GM21737 (cell line): ENCODE results near the gene RAET1G.
"Not testable (repeated sequence)": the region's sequence is repeated elsewhere in the genome, so short reads cannot be mapped to it uniquely, and the experiment has no call there.

Experiments
- ATAC-seq: cut with Tn5 transposase; IDR thresholded peaks from one replicate; pipeline ENCODE4 v1.9.1; 2021; ENCODE audit warnings: mild to moderate bottlenecking, moderate library complexity; ENCODE audit not compliant: unreplicated experiment

RAET1G gene

DNA sequence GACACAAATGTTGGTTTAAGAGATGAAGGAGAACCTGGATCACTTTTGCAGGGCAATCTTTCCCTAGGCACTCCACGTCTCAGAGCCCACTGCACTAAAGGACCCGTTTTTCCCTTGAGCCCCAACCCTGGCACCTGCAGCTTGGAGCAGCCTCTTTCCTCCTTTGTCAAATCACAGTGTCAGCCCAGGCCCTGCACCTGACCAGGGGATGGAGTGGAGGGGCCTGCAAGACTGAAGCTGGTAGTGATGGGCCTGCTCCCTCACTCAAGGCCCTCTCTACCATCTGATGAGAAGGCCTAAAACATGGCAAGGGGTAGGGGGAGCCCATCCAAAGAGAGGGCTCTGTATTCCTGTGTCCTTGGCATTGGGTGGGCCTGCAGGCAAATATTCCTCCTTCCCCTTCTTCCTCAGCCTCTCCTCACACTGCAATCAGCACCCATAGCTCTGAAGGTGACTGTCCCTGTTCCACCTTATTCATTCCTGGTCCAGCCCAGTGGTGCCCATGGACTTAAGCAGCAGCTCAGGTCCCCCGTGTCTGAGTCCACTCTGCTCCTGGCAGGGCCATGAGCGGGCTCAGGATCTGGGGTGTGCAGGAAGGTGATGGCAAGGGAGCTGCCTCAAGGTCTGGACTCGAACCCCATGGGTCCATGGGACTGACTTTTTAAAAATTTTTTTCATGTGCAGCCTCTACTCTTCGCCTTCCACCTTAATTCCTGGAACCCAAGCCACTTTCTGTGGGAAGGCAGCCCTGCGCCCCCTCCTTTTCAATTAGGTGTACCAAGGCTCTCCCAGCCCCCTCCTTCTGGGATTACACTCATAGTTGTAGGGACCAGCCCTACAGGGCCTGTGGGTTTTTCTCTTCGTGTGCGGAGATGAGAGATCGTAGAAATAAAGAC is 6.7 kb downstream of the RAET1G start:
- ATAC-seq, result no peak

DNA sequence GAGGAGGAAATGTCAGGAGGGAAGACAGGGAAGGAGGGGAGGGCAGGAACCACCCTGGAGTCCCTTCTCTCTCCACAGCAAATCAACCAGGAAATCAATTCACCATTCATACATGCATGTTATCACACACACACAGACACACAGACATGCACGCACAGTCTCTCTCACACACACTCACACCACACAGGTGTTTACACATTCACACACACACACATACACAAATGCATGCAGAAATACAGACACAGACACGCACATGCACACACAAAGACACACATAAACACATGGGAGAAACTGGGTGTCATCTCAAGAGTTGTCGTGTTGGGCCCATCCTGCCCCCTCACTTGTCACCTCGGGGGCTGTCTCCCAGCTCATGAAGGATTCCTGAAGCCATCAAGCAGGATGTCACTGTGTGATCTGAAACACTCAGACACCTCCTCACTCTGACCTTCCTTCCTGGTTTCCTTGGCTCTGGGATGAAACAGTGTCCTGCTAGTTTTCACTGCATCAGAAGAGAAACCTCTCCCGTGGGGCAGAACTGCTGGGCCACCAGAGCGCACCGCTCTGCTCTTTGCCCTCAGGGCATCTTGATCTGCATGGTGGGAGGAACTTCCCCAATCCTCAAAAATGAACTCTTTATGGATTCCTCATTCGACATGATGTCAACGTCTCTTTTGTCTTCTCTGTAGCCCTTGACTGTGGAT is 9.2 kb downstream of the RAET1G start:
- ATAC-seq, result no peak

DNA sequence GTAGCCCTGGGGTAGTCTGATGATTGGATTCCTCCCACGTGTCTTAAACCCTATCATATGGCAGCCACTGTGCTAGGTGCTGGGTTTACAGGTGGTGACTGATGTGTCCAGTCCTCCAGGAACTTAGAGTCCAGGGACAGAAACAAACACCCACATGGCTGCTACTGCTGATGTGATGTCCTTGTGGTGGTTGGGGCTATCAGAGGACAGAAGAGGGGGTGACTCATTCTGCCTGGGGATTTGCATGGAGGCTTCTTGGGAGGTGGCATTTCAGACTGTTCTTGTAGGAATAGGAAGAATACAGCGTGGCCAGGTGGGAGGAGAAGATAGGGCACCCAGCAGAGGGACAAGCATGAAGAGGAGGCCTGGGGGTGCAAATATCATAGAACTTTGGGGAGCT is 9.8 kb downstream of the RAET1G start:
- no peak for ATAC-seq

DNA sequence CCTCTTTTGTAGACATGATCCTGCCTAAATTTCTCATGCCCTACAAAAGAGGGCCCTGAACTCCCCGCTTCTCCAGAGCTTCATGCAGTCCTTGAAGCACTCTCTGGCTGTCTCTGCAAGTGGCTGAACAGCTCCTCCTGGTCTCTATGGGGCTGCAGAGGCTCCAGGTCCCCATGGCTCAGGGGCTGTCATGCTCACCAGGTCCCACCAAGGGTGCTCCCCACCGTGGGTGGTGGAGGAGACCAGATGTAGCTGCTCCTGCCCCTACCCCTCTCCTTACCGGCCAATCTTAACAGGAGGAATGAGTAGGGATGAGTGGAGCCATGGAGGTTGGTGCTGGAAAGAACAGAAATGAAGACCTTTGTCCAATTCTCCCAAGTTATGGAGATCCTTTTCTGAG is 10.2 kb downstream of the RAET1G start:
- ATAC-seq, result not testable (repeated sequence)

DNA sequence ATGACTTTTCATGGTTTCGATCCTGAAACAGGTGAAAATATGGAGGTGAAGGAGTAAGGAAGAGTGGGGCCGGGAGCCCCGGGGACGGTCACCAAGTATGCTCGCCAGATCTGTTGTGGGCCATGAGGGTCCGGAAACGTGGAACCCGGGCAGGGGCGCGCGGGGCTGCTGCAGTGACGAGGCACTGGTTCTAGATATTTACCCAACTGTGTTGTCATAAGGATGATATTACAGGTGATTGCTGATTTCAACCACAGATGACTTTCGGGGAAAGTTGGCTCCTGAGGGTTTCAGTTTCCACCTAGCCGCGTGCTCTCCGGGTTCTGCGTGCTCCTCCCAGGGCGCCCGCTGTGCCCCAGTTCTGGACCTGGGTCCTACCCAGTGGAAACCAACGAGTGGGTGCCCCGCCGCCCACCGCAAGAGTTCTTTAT is 12.2 kb downstream of the RAET1G start:
- no peak for ATAC-seq

DNA sequence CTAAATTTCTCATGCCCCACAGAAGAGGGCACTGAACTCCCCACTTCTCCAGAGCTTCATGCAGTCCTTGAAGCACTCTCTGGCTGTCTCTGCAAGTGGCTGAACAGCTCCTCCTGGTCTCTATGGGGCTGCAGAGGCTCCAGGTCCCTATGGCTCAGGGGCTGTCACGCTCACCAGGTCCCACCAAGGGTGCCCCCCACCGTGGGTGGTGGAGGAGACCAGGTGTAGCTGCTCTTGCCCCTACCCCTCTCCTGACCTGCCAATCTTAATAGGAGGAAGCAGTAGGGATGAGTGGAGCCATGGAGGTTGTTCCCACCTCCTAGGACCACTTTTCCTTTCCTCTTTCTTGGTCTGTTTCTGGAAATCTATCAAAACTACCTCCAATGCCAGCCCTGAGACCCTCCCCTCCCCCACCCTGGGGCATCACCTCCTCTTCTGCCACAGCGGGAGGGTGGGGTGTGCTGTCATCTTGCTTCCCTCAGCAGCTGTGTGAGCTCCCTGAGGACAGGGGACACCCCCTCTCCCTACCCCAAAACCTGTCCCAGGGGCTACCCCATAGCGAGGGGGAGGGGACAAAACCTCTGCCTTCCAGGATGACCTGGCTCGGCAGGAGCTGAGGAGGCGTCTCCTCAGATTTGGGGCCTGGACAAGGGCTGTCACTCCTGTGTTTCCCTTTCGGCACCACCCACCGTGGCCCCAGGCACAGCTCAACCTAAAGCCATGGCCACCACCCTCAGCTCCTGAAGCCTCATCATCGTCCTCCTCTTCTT is 13.0 kb downstream of the RAET1G start:
- ATAC-seq, result no peak

DNA sequence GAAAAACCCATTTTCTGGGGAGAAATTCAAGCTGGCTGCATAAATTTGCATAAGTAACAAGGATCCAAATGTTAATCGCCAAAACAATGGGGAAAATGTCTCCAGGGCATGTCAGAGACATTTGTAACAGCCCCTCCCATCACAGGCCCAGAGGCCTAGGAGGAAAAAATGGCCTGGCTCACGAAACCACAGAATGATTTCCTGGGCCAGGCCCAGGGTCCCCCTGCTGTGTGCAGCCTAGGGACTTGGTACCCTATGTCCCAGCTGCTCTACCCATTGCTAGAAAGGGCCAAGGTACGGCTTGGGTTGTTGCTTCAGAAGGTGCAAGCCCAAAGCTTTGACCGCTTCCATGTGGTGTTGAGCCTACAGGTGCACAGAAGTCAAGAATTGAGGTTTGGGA is 14.4 kb downstream of the RAET1G start:
- not testable (repeated sequence) for ATAC-seq

DNA sequence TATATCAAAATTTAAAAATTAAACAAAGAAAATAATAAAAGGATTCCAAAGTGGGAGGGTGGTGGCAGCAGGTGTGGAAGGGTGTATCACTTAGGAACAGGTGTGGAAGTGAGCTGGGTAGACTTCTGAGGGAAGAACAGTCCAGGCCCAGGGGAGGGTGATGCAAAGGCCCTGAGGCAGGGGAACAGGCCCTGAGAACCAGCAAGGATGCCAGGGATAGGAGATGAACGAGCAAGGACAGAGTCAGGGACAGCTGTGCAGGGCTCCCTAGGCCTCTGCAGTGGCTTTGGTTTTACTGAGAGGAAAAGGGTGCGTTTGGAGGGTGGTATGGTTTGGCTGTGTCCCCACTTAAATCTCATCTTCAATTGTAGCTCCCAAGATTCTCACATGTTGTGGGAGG is 15.6 kb downstream of the RAET1G start:
- no peak for ATAC-seq

DNA sequence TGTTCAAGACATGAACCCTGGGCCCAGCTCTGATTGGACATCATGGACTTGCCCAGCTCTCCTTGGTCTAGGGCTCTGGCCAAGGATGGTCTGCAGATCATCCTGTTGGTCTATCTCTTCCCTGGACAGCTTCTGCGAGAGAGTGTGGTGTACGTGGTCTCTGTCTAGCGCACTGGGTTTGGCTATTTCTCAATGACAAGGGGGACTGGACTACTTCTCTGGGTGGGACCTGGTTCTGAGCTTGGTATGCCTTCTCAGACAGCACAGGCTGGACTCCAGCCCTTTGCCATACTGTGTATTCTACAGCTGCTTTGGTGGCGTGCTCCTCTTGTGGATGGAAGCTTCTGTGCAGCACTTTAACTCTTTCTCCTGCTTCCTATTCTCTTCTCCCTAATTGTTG is 16.5 kb downstream of the RAET1G start:
- no peak for ATAC-seq

DNA sequence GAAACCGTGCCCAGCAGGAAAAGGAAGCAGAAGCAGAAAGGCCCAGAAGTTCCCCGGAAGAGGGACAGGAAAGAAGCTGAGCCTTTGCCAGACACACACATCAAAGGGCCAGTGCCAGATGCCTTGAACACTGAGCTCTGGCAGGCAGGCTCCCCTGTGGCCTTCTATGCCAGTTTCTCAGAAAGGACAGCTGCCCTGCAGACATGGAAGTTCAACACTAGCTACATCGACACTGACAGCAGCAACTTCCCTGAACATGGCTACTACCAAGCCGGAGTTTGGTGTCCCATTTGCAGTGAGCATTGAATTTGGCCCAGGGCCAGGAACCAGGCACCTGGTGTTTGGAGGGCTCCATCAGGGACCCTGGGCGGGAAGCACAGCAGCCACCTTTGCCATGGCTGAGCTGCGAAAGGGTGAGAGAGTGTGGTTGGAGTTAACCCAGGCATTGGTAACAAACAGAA is 17.0 kb downstream of the RAET1G start:
- no peak for ATAC-seq

DNA sequence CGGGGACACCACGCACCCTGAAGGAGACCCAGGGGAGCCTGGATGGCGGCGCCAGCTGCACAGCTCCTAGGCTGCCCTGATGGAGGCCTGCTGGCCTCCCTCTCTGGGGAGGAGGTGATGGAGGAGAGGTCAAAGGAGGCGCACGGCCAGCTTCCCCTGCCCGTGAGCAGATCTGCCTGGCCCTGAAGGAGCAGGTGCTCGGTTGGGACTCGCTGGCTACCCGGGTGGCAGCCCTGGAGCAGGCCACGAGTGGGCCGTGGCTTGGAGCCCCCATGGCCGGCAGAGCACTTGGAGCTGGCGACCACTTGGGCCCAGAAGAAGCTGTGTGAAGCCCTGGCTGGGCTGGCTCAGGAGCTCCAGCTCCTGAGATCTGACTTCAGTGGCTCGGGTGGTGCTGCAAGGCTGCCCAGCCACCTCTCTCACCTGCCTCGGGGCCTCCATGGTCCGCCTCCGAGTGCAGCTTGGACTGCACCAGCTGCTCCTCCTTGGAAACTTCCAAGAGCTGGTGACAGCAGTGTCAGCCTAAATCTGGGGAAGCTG is 17.5 kb downstream of the RAET1G start:
- ATAC-seq, result no peak

DNA sequence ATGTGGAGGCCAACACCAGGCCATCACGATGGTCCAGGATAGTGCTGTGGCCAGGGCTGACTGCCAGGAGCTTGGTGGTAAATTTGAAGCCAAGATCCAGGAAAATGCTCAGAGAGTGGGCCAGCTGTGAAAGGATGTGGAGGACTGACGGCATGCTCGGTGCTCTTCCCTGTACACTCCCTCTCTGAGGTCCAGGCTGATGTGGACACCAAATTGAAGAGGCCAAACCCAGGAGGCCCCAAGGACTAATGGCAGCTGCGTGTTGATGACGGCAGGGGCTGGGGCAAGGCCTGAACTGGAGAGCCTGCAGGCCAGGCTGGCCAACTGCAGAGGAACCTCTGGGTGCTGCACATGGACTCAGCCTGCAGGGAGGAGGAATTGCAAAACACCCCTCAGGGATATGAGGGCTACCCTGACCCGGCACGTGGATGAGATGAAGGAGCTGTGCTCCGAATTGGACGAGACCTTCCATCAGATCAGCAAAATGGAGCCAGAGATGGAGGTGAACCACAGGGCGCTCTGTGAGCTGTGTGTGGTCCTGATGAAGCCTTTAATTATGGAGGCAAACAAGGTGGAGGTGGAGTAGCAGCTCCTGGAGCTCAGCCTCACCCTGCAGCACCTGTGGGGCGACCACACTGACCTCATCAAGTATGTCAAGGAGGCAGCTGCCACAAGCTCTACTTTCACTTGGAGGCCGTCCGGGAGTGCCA is 18.1 kb downstream of the RAET1G start:
- no peak for ATAC-seq

DNA sequence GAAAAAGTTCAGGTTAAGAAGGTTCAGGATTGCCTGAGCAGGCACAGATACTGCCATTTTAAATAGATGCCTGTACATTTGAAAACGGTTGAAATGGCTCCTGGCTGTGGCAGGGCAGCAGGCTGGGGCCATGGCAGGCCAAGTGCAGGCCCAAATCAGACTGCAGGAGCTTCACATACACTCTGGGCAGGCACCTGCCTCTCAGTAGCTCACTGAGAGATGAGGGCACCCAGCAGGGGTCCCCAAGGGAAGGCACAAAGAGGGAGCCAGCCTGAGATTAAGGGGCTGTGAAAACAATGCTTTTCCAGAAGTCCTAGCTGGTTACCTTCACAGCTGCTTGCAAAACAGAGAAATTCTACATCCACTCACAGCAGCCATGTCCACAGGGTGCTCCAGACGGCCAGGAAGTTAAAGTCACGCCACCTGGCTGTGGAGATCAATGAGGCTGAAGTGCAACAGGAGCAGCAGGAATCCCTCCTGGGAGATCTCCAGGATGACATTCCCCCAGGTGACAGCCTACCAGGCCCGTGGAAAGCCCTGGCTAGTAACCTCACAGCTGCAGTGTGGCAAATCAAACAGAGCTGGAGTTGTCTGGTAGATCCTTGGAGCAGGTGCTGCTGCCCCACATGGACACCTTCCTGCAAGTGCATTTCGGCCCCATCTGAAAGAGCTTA is 18.8 kb downstream of the RAET1G start:
- ATAC-seq, result no peak

DNA sequence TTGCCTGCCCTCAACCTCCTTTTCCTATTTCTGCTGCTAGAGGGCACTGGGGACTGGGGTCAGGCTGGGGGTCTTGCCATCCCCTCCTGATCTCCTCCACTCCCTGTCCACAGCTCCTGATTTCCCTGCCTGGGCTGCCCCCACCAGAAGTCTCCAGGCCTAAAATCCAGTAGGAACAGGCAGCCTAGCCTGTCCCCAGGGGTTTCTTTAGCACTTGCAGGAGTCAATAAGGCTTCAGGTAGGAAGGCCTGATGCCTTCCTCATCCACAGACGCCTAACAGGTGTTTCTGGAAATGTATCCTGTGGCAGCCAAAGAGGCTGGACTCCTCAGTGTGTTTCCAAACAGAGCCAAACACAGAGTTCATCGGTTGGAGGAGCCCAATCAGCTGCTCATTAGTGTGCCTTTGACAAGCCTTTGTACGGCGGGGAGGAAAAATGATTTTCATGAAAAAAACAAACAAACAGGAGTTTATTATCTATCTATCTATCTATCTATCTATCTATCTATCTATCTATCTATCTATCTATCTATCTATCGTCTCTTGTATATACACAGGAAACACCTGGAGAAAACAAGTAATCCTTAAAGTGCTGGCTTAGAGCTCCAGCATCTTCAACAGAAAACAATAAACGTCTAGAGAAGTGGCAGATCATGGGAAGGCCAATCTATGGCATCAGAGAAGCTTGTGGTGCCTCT is 21.3 kb downstream of the RAET1G start:
- no peak for ATAC-seq

DNA sequence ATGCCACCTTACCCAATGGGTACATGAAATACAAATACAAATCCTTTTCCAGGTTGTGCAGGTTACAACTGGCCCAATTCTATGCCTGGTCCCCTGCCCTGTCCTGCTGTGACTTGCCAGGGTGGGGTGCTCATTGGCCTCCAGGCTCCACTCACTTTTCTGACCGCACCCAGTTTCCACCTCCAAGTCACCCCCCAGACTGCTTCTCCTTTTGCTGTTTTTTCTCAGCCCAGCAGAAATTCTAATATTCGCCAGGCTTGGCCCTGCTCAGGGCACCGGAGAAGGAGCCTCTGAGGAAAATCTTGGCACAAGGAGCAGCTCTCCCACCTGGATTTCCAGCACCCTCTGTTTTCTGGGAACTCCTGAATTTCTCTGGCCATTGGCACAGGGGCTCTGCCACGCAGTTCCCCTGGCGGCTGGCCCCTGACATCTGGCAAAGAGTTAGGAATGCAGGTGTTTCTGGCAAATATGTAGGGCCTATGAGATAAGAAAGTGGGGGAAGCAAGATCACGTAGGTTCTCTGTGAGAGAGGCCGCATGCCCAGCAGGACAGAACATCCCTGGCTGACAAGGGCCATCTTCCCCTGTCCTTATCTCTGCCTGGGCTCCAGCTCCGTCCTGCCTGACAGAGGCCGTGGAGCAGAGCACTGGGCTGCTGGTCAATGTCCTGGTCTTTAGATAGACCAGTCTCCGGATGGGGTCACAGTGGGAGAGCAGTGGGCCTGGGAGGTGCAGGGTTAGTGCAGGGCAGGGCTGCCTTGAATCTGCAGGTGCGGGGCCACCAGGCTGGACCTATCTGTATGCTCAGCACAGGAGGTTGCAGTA is 22.1 kb downstream of the RAET1G start:
- no peak for ATAC-seq

DNA sequence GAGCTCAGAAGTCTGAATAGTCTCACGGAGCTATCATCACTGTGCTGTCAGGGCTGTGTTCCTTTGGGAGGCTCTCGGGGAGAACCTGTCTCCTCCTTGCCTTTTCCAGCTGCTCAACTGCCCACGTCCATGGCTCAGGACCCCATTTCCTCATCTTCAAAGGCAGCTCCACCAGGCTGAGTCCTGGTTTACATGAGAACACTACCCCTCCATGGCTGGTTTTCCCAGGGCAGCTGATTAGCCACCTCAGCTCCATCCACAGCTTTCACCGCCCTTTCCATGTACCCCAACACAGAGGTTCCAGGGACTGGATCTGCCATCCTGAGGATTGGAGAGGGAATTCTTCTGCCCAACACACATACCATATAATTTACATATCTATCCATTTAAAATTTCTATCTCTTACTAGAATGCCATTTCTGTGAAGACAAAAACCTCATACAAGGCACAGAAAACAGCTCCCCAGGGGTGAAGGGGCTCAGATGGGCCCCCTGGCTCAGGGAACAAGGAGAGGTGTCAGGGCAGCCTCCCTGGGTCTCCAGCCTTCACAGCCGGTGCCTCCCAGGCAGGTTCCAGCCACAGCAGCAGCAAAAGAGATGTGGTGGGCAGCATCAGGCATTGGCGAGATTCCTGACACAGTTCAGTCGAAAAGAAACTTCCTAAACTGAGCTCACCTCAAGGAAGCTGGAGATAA is 22.8 kb downstream of the RAET1G start:
- no peak for ATAC-seq

DNA sequence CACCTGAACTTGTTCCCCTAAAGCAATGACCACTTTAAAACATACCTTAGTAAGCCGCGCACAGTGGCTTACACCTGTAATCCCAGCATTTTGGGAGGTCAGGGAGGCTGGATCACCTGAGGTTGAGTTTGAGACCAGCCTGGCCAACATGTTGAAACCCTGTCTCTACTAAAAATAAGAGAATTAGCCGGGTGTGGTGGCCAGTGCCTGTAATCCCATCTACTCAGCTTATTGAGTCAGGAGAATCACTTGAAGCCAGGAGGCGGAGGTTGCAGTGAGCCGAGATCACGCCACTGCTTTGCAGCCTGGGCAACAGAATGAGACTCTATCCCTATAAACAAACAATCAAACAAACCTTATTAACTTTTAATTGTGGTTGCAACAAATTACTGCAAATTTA is 23.4 kb downstream of the RAET1G start:
- ATAC-seq, result no peak

DNA sequence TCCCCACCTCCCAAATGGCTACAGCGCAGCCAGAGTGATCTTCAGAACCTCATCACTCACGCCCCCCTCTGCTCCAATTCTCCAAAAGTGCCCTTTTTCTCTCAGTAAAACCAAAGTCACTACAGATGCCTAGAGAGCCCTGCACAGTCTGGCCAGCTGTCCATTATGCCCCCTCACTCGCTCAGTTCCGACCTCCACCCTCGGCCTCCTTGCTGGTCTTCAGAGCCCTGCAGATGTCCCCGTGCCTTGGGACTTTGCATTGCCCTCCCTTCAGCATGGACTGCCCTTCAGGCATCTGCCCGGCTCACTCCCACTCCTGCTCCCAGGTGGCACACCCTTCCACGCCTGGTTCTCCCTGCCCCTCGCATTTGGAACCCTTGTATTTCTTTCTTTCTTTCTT is 24.0 kb downstream of the RAET1G start:
- no peak for ATAC-seq
